IgD-negative memory B cell (primary cell): Measurements from ENCODE around the gene LRIT2. TPM values are rescaled to one million over a fixed set of nuclear protein-coding genes. Genes with fewer than 3 reads are reported as not detected.

Experiments used
- H3K27ac Mint-ChIP-seq, 3 donors: one replicate each; pipeline ENCODE4 v1.8.0; 2020 to 2022; ENCODE audit warnings: mild to moderate bottlenecking in 3 of 3, mixed read lengths in 3 of 3, moderate library complexity in 1 of 3
- H3K27me3 Mint-ChIP-seq: one replicate; pipeline ENCODE4 v1.8.0; 2021; ENCODE audit warnings: mixed read lengths
- H3K36me3 Mint-ChIP-seq: one replicate; pipeline ENCODE4 v1.8.0; 2020; ENCODE audit warnings: mild to moderate bottlenecking, mixed read lengths
- H3K4me1 Mint-ChIP-seq, 3 donors: one replicate each; pipeline ENCODE4 v1.8.0; 2020 to 2022; ENCODE audit warnings: mixed read lengths in 3 of 3, mild to moderate bottlenecking in 1 of 3
- H3K4me3 Mint-ChIP-seq, 4 donors: one replicate each; pipeline ENCODE4 v1.8.0; 2020 to 2022; ENCODE audit warnings: mild to moderate bottlenecking in 4 of 4, mixed read lengths in 4 of 4, moderate library complexity in 3 of 4
- H3K9me3 Mint-ChIP-seq, 3 donors: one replicate each; pipeline ENCODE4 v1.8.0; 2020 to 2021; ENCODE audit warnings: mixed read lengths in 3 of 3, mild to moderate bottlenecking in 1 of 3
- polyA plus RNA-seq: library from polyadenylated mRNA; unstranded; fragments of 300-500 nt; fragmentation: Illumina TruSeq; gene quantifications from one replicate; pipeline ENCODE4 v1.2.3, GENCODE V29; 2021

LRIT2 gene
- polyA plus RNA-seq = not detected

GRCh38 chr10:84225427-84226173, at the start of gene LRIT2:
TSS of gene LRIT2 (minus strand) at chr10:84225544. CDS start at chr10:84225520, 24 bp downstream.
- Mint-ChIP-seq H3K4me3 (no peak within 1 kb of the TSS), H3K9me3 (peaks cover 0 to 4% (median 0%) of the 10 kb centered on the region in 3 donors), H3K4me1 (no peaks in the 10 kb centered on the region)

GRCh38 chr10:84270708-84271107, 45.4 kb upstream of the LRIT2 start:
- Mint-ChIP-seq H3K36me3 (no peaks in the 10 kb centered on the region), H3K27ac (no peak overlapping the region), H3K27me3 (peaks cover 3% of the 10 kb centered on the region), H3K9me3 (no peaks in the 10 kb centered on the region), H3K4me1 (no peaks in the 10 kb centered on the region), H3K4me3 (no peak overlapping the region)

More at GRCh38 chr10:84225427-84226173, at the start of gene LRIT2:
- no peak within 1 kb of the TSS for H3K27ac Mint-ChIP-seq
- peaks cover 4% of the 10 kb centered on the region for H3K27me3 Mint-ChIP-seq
- no peaks in the 10 kb centered on the region for H3K36me3 Mint-ChIP-seq

GRCh38 chr10:84269773-84270172, 44.4 kb upstream of the LRIT2 start:
- H3K36me3 Mint-ChIP-seq = no peaks in the 10 kb centered on the region
- peaks cover 0 to under 1% (median under 1%) of the 10 kb centered on the region in 3 donors for H3K4me1 Mint-ChIP-seq
- no peaks in the 10 kb centered on the region for H3K9me3 Mint-ChIP-seq
- peaks cover 6% of the 10 kb centered on the region for H3K27me3 Mint-ChIP-seq
- H3K4me3 Mint-ChIP-seq = no peak overlapping the region
- no peak overlapping the region for H3K27ac Mint-ChIP-seq

GRCh38 chr10:84269162-84269561, 43.8 kb upstream of the LRIT2 start:
- Mint-ChIP-seq H3K4me3 (no peak overlapping the region), H3K36me3 (no peaks in the 10 kb centered on the region), H3K4me1 (peaks cover 0 to 4% (median 4%) of the 10 kb centered on the region in 3 donors), H3K27ac (no peak overlapping the region), H3K9me3 (no peaks in the 10 kb centered on the region), H3K27me3 (peaks cover 9% of the 10 kb centered on the region)

- Mint-ChIP-seq H3K27me3 (peaks cover 19% of the 10 kb centered on the region), H3K36me3 (peaks cover 2% of the 10 kb centered on the region), H3K9me3 (no peaks in the 10 kb centered on the region), H3K4me1 (peaks cover 0 to 4% (median 4%) of the 10 kb centered on the region in 3 donors), H3K4me3 (no peak overlapping the region), H3K27ac (no peak overlapping the region)
These were observed 42.3 kb upstream of the LRIT2 start for GRCh38 chr10:84267503-84268126.

- no peak overlapping the region for H3K27ac Mint-ChIP-seq
- H3K27me3 Mint-ChIP-seq = peaks cover 30% of the 10 kb centered on the region
- no peak overlapping the region for H3K4me3 Mint-ChIP-seq
- peaks cover 0 to 4% (median 4%) of the 10 kb centered on the region in 3 donors for H3K4me1 Mint-ChIP-seq
- H3K36me3 Mint-ChIP-seq = peaks cover 2% of the 10 kb centered on the region
- H3K9me3 Mint-ChIP-seq = no peaks in the 10 kb centered on the region
These were observed 40.1 kb upstream of the LRIT2 start for GRCh38 chr10:84265418-84265817.

- Mint-ChIP-seq H3K4me3 (no peak overlapping the region), H3K36me3 (peaks cover 2% of the 10 kb centered on the region), H3K4me1 (peaks cover 0 to 4% (median 4%) of the 10 kb centered on the region in 3 donors), H3K9me3 (no peaks in the 10 kb centered on the region), H3K27ac (no peak overlapping the region), H3K27me3 (peaks cover 30% of the 10 kb centered on the region)
These were observed 39.3 kb upstream of the LRIT2 start for GRCh38 chr10:84264611-84265141.

- Mint-ChIP-seq H3K9me3 (no peaks in the 10 kb centered on the region), H3K4me1 (peaks cover 0 to 4% (median 4%) of the 10 kb centered on the region in 3 donors), H3K4me3 (no peak overlapping the region), H3K27me3 (peaks cover 30% of the 10 kb centered on the region), H3K27ac (no peak overlapping the region), H3K36me3 (peaks cover 2% of the 10 kb centered on the region)
These were observed 38.4 kb upstream of the LRIT2 start for GRCh38 chr10:84263716-84264115.

- Mint-ChIP-seq H3K9me3 (no peaks in the 10 kb centered on the region), H3K4me3 (no peak overlapping the region), H3K36me3 (peaks cover 4% of the 10 kb centered on the region), H3K27ac (no peak overlapping the region), H3K4me1 (peaks cover 0 to 8% (median 4%) of the 10 kb centered on the region in 3 donors), H3K27me3 (peaks cover 33% of the 10 kb centered on the region)
These were observed 37.0 kb upstream of the LRIT2 start for GRCh38 chr10:84262190-84262956.

- peaks cover 36% of the 10 kb centered on the region for H3K27me3 Mint-ChIP-seq
- peaks cover 4% of the 10 kb centered on the region for H3K36me3 Mint-ChIP-seq
- H3K4me3 Mint-ChIP-seq = no peak overlapping the region
- no peaks in the 10 kb centered on the region for H3K9me3 Mint-ChIP-seq
- H3K27ac Mint-ChIP-seq = no peak overlapping the region
- H3K4me1 Mint-ChIP-seq = peaks cover 0 to 8% (median 4%) of the 10 kb centered on the region in 3 donors
These were observed 36.0 kb upstream of the LRIT2 start for GRCh38 chr10:84261236-84261915.

- no peak overlapping the region for H3K4me3 Mint-ChIP-seq
- H3K9me3 Mint-ChIP-seq = no peaks in the 10 kb centered on the region
- no peak overlapping the region for H3K27ac Mint-ChIP-seq
- peaks cover 0 to 4% (median 0%) of the 10 kb centered on the region in 3 donors for H3K4me1 Mint-ChIP-seq
- H3K27me3 Mint-ChIP-seq = peaks cover 24% of the 10 kb centered on the region
- peaks cover 3% of the 10 kb centered on the region for H3K36me3 Mint-ChIP-seq
These were observed 32.8 kb upstream of the LRIT2 start for GRCh38 chr10:84258034-84258695.

- no peak overlapping the region for H3K4me3 Mint-ChIP-seq
- peaks cover 19% of the 10 kb centered on the region for H3K27me3 Mint-ChIP-seq
- no peak overlapping the region for H3K27ac Mint-ChIP-seq
- H3K9me3 Mint-ChIP-seq = no peaks in the 10 kb centered on the region
- peaks cover 3% of the 10 kb centered on the region for H3K36me3 Mint-ChIP-seq
- peaks cover 0 to 4% (median 0%) of the 10 kb centered on the region in 3 donors for H3K4me1 Mint-ChIP-seq
These were observed 32.1 kb upstream of the LRIT2 start for GRCh38 chr10:84257343-84258020.

- H3K4me3 Mint-ChIP-seq = no peak overlapping the region
- peaks cover 0 to 4% (median 0%) of the 10 kb centered on the region in 3 donors for H3K4me1 Mint-ChIP-seq
- no peak overlapping the region for H3K27ac Mint-ChIP-seq
- H3K27me3 Mint-ChIP-seq = peaks cover 12% of the 10 kb centered on the region
- peaks cover 3% of the 10 kb centered on the region for H3K36me3 Mint-ChIP-seq
- H3K9me3 Mint-ChIP-seq = peaks cover 0 to 2% (median 0%) of the 10 kb centered on the region in 3 donors
These were observed 31.4 kb upstream of the LRIT2 start for GRCh38 chr10:84256510-84257342.
